Measurements from ENCODE around the gene THEM4.
A peak's percentile ranks its signal among the peaks of the same experiment; 100 is the strongest.

THEM4 gene

DNA sequence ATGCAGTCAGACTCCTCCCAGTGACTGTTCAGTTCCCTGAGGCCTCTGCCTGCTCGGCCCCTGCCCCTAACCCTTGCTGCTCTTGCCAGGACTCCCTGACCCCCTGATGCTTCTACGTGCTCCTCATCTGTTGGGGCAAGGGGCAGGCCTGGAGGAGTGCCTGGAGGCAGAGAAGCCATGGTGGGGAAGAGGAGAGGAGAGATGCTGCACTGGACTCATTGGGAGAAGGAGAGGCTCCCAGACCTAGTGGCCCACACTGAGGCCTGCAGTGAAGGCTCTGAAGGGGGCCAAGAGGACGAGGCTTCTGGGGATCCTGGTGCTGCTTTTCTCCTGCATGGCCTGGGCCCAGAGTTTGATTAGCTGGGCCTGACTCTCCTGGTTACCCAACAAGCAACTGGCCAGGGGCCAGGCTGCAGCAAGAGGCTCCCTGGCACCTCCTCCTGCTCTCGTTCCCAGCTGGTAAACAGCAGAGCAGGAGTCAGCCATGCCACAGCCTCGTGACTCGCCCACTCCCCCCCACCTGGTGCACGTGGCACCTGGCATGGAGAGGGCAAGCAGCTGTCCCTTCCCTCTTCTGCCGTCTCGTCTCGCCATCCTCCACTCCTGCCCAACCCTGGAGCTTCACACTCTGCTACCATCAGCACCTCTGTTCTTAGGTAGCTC, 76.9 kb downstream of the THEM4 start:
- DNase-seq: no peak

DNA sequence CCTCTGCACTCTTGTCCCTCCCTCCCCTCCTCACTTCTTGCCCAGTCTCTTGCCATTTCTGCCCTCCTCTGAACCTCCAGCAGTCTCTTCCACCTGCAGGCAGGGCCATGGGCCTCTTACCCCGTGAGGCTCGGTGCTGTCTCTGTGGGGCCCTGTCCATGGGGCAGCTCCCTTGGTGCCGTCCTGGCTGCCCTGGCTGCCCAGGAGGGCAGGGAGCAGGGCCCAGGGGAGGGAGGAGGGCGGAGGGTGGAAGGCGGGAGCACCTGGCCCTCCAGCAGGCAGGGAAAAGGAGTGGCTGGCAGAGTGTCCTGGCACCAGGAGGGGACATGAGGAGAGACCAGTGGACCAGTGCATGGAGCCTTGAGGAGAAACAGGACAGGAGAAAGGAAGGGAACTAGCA, 77.7 kb downstream of the THEM4 start, which contains the start of gene RORC:
Gene RORC, minus strand, starts transcription at position 198 of the 400 bp plus-strand sequence. Its CDS starts 38 bp downstream, at position 160.
- no peak for DNase-seq

DNA sequence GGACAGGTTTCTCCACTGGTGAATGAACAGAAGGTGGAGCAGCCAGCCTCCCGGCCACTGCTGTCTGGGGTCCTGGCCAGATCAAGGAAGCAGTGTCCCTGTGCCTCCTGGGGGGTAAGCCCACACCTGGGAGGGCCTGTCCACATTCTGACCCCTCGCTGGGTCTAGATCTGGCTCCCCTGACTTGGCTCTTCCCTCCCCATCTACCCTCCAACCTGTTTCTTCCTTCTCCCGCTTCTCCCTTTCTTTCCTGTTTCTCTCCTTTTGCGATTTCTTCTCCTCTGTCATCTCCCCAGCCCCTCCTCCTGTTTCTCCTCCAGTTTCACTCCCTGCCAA, 78.1 kb downstream of the THEM4 start:
- DNase-seq: no peak

DNA sequence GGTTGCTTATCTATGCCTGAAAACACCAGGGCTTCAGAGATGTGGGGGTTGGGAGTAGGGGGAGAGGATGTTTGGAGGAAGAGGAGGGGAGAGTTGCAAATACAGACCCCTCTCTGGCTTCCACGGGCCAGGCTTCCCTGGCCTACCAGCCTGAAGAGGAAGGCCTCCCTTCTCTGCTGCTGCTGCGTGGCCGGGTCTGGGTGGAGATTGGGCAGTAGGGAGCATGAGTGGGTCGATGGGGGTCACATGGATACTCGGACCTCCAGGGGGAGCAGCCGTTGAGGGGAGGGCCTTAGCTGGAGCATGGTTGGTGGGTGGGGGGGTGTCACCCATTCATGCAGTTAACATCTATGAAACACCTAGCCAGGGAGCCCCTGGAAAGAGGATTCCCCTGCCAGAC, 79.3 kb downstream of the THEM4 start:
- no peak for DNase-seq

DNA sequence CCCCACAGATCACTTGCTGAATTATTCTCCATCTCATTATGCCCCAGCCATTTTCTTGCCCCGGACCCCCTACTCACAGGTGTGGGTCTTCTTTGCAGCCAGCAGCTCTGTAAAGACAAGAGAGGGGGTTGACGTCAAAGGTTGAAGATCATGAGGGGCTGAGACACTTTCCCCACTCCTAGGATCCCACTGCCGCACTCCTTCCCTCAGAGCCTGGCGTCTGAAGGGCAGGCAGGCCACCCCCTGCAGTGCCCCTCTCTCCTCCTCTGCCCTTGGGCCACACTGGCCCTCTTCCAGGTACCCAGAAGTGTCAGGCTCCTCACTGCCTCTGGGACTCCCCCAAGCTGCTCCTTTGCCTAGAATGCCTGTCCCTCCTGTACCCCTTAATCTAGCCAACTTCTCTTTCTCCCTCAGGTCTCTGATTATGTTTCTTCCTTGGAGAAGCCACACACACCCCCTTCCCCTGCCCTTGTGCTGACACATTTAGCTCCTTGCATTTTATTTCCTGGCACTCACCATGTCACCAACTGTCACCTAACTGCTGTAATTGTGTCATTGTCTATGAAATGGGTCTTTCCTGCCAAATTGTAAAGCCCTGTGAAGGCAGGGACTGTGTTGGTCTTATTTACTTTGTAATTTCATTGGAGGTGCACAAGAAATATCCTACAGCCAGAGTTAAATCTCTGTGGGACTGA, 79.8 kb downstream of the THEM4 start:
- no peak for DNase-seq

DNA sequence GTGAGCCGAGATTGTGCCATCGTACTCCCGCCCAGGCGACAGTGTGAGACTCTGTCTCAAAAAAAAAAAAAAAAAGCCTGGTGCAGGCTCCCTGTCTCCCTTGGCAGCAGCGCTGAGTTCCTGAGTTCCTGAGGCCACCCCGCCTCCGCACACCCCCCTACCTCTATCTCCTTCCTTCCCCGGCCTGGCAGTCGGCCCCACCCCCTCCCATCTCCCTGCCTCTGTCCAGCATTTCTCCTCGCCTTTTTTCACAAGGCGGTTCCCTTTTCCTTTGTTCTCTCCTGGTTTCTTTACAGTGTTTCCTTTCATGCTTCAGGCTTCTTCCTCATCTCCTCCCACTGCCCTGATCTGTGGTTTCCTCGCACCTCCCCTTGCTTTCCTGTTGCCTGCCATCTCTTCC, 80.4 kb downstream of the THEM4 start:
- peak; percentile 90 for DNase-seq

DNA sequence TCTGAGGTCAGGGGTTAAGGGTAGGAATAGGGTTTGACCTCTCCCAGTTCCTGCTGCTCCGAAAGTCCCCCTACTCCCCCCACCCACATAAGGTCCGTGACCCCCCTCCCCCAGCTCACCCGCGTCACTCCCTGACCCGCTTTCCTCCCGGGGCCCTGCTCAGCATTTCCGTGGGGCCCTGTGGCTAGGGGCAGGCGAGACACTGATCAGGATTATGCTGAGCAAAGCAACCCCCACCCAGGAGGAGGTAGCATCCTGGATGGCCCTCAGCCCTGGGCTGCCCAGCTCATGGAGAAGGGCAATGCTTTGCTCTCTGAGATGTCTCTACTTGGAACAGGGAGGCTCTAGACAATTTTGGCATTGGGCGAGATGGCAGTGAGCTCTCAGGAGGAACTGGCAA, 81.5 kb downstream of the THEM4 start:
- no peak for DNase-seq

DNA sequence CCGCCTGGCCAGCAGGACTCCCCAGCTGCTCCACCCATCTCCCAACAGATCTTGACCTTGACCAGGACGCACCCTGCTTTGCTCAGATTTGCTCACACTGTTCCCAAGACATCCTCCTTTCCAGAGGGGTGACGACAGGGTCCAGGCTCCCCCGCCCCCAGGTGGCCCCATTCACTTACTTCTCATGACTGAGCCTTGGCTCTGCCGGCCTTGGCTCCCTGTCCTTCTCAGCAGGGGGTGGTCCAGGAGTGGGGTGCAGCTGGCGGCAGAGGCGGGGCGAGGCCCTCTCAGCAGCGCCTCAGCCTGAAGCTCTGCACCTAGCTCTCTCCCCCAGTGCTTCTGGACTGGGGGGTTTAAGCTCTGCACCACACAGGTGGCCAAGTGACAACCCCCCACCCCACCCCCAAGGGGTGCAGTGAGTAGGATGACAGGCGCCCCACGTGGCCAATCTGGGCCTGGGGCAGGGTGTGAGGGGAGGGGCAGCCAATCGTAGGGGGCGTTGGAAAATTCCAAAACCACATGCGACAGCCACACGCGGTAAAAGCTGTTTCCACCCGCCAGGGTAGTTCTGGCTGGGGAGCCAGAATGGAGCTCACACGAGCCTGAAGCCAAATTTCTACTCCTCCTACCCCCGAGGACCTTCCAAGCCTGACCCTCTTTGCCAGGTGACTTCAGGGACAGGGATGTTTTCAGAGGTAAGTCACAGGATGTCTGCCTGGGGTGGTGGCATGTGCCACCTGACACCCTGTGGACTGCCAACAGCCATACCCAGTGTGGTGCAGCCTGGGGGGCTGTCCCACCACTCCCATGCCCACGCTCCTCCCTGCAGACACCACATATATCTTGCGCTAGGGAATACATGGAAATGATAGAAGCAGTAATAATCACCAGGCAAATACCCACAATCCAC, 83.3 kb downstream of the THEM4 start:
- no peak for DNase-seq

DNA sequence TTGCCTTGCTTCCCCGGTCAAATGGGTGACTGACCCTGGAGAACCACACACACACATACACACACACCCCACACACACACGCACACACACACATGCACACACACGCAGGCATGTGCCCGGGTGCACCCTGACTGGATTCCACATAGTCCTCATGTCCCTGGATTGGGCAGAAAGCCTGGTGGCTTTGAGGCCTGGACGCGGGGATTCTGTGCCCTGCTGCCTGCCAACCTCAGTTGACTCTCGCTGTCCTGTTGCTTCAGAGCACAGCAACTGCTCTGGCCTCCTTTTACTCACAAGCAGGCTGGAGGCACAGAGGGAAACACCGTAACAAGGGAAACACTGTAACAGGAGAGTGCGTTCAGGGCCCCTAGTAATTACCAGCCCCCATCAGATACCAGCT, 84.1 kb downstream of the THEM4 start:
- no peak for DNase-seq

Measured in islet precursor cell (in vitro differentiated cells).